Peyer's patch (tissue), 4 donors: ENCODE measurements around the gene GALNT13.

Experiments
- POLR2A ChIP-seq, 2 donors: fragments of 450-650 bp; IDR thresholded peaks; one replicate each; pipeline ENCODE4 v1.5.1; 2017; ENCODE audit warnings: antibody characterized with exemption in 2 of 2, mild to moderate bottlenecking in 2 of 2, moderate library complexity in 2 of 2
- TF ChIP-seq, protein P1 (sequence below), 6 experiments: fragments of 450-650 bp in 4 of 6; fragments of 200-600 bp in 2 of 6; sonication (generic) in 1 of 6; IDR thresholded peaks; one replicate each; pipeline ENCODE4 v1.5.1; 2017 to 2019; ENCODE audit warnings: antibody characterized with exemption in 6 of 6, mild to moderate bottlenecking in 3 of 6, moderate library complexity in 1 of 6

DNA sequence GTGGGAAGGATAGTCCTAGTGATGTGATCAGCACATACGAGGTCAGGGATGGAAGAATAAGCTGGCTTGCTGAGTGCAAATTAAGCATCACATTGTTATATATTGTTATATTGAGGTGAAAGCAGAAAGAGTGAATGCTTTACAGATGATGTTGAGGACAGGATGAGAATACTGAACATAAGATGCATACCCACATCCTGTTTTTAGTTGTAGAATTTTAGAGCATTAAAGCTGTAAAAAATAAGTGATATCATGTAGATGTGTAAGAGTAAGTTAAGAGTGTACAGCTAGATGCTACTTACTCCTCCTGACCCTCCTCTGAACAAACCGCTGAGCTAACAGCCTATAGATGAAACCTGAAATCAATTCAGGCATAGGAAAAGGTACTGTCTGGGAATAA, 555.7 kb downstream of the GALNT13 start:
- TF ChIP-seq, protein P1, sequence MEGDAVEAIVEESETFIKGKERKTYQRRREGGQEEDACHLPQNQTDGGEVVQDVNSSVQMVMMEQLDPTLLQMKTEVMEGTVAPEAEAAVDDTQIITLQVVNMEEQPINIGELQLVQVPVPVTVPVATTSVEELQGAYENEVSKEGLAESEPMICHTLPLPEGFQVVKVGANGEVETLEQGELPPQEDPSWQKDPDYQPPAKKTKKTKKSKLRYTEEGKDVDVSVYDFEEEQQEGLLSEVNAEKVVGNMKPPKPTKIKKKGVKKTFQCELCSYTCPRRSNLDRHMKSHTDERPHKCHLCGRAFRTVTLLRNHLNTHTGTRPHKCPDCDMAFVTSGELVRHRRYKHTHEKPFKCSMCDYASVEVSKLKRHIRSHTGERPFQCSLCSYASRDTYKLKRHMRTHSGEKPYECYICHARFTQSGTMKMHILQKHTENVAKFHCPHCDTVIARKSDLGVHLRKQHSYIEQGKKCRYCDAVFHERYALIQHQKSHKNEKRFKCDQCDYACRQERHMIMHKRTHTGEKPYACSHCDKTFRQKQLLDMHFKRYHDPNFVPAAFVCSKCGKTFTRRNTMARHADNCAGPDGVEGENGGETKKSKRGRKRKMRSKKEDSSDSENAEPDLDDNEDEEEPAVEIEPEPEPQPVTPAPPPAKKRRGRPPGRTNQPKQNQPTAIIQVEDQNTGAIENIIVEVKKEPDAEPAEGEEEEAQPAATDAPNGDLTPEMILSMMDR (IDR thresholded peaks at IDR 0.05), result no peak
- TF ChIP-seq POLR2A (IDR thresholded peaks at IDR 0.05), result no peak
